Measurements from ENCODE around the gene GBP5. TPM values are rescaled to one million over a fixed set of nuclear protein-coding genes. Genes with fewer than 3 reads are reported as not detected.
"Not testable (repeated sequence)": the region's sequence is repeated elsewhere in the genome, so short reads cannot be mapped to it uniquely, and the experiment has no call there.

GBP5 gene
- total RNA-seq (ENCODE audit: unreplicated experiment), result 2.6 TPM
- long read RNA-seq, partial matches to known transcripts, result 1 of 3 reads
- long read RNA-seq, other reads (novel, unspliced or antisense), result 2 of 3 reads

GRCh38 chr1:89272269-89273041, at the start of gene GBP5:
TSS of gene GBP5 (minus strand) at chr1:89272860. CDS start at chr1:89269555, 3,305 bp downstream.
- not testable (repeated sequence) for H3K4me1 Mint-ChIP-seq (ENCODE audit: unreplicated experiment); H3K27ac Mint-ChIP-seq (ENCODE audit: unreplicated experiment); H3K9me3 Mint-ChIP-seq (ENCODE audit: unreplicated experiment); H3K36me3 Mint-ChIP-seq (ENCODE audit: low read depth, unreplicated experiment); H3K4me3 Mint-ChIP-seq (ENCODE audit: unreplicated experiment); H3K27me3 Mint-ChIP-seq (ENCODE audit: unreplicated experiment); DNase-seq (ENCODE audit: low spot score)

DNA sequence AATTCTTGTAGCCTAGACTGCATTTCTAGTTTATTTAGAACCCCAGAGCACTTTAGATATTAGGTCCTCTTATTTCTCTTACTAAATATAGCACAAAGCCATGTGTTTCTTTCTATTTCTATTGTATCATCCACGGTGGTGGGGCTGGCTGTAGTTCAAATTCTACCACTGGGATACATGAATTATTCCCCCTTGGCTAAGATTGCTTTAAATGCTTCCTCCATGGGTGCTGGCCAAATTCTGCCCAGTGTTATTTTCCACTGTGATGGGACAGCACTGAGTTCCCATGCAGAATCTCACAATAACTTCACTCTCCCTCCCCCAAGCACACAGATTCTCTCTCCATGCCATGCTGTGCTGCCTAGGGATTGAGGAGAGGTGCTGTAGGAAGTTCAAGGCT, 49.7 kb upstream of the GBP5 start:
- no peak for DNase-seq (ENCODE audit: low spot score)
- no peaks in the 10 kb centered on the region for H3K4me1 Mint-ChIP-seq (ENCODE audit: unreplicated experiment)
- H3K4me3 Mint-ChIP-seq (ENCODE audit: unreplicated experiment), result no peak overlapping the region
- no peak for TF ChIP-seq CTCF (IDR thresholded peaks at IDR 0.05; ENCODE audit: unreplicated experiment)
- H3K9me3 Mint-ChIP-seq (ENCODE audit: unreplicated experiment), result peaks cover 9% of the 10 kb centered on the region
- no peaks in the 10 kb centered on the region for H3K36me3 Mint-ChIP-seq (ENCODE audit: low read depth, unreplicated experiment)
- no peak overlapping the region for H3K27ac Mint-ChIP-seq (ENCODE audit: unreplicated experiment)
- H3K27me3 Mint-ChIP-seq (ENCODE audit: unreplicated experiment), result peaks cover 2% of the 10 kb centered on the region

GRCh38 chr1:89312572-89312971, 39.9 kb upstream of the GBP5 start:
- H3K36me3 Mint-ChIP-seq (ENCODE audit: low read depth, unreplicated experiment), result no peaks in the 10 kb centered on the region
- H3K4me3 Mint-ChIP-seq (ENCODE audit: unreplicated experiment), result no peak overlapping the region
- H3K27me3 Mint-ChIP-seq (ENCODE audit: unreplicated experiment), result peaks cover 1% of the 10 kb centered on the region
- no peak for TF ChIP-seq CTCF (IDR thresholded peaks at IDR 0.05; ENCODE audit: unreplicated experiment)
- no peak overlapping the region for H3K27ac Mint-ChIP-seq (ENCODE audit: unreplicated experiment)
- peaks cover 5% of the 10 kb centered on the region for H3K4me1 Mint-ChIP-seq (ENCODE audit: unreplicated experiment)
- DNase-seq (ENCODE audit: low spot score), result no peak
- no peaks in the 10 kb centered on the region for H3K9me3 Mint-ChIP-seq (ENCODE audit: unreplicated experiment)

GRCh38 chr1:89311757-89312156, 39.1 kb upstream of the GBP5 start:
- no peaks in the 10 kb centered on the region for H3K36me3 Mint-ChIP-seq (ENCODE audit: low read depth, unreplicated experiment)
- no peaks in the 10 kb centered on the region for H3K9me3 Mint-ChIP-seq (ENCODE audit: unreplicated experiment)
- no peak overlapping the region for H3K4me3 Mint-ChIP-seq (ENCODE audit: unreplicated experiment)
- peaks cover 5% of the 10 kb centered on the region for H3K4me1 Mint-ChIP-seq (ENCODE audit: unreplicated experiment)
- no peak for TF ChIP-seq CTCF (IDR thresholded peaks at IDR 0.05; ENCODE audit: unreplicated experiment)
- H3K27ac Mint-ChIP-seq (ENCODE audit: unreplicated experiment), result no peak overlapping the region
- peaks cover 1% of the 10 kb centered on the region for H3K27me3 Mint-ChIP-seq (ENCODE audit: unreplicated experiment)
- no peak for DNase-seq (ENCODE audit: low spot score)

- DNase-seq (ENCODE audit: low spot score), result no peak
- no peaks in the 10 kb centered on the region for H3K27me3 Mint-ChIP-seq (ENCODE audit: unreplicated experiment)
- peaks cover 5% of the 10 kb centered on the region for H3K4me1 Mint-ChIP-seq (ENCODE audit: unreplicated experiment)
- H3K27ac Mint-ChIP-seq (ENCODE audit: unreplicated experiment), result no peak overlapping the region
- no peak for TF ChIP-seq CTCF (IDR thresholded peaks at IDR 0.05; ENCODE audit: unreplicated experiment)
- no peaks in the 10 kb centered on the region for H3K9me3 Mint-ChIP-seq (ENCODE audit: unreplicated experiment)
- H3K36me3 Mint-ChIP-seq (ENCODE audit: low read depth, unreplicated experiment), result no peaks in the 10 kb centered on the region
- H3K4me3 Mint-ChIP-seq (ENCODE audit: unreplicated experiment), result no peak overlapping the region
These were observed 38.3 kb upstream of the GBP5 start for GRCh38 chr1:89310976-89311375.

All from endothelial cell (in vitro differentiated cells).